A549 (cell line): ENCODE measurements around the gene PDSS2. TPM values are rescaled to one million over a fixed set of nuclear protein-coding genes. Genes with fewer than 3 reads are reported as not detected.

ENCODE experiments used
- ATAC-seq, 2 experiments: fragments of 200-7000 bp in 1 of 2; fragments of >200 bp in 1 of 2; cut with Nextera tagmentation in 1 of 2; cut with Tn5 transposase in 1 of 2; 3 replicates each; pipeline versions ENCODE4 v1.8.0 to v1.9.1; 2018 to 2020; ENCODE audit warnings: mild to moderate bottlenecking in 1 of 2, moderate library complexity in 1 of 2
- CTCF ChIA-PET: fragments of 300-600 bp; sonication (Branson Sonifier 250); formaldehyde crosslinking; extraction: SDS; loops from one replicate; lab custom pipeline; 2021; ENCODE audit warnings: antibody characterized with exemption, inconsistent platforms; lab: Yijun Ruan, JAX
- POLR2A ChIA-PET: fragments of 350-600 bp; formaldehyde crosslinking; extraction: SDS; loops from one replicate; lab custom pipeline; 2021; ENCODE audit warnings: antibody characterized with exemption, inconsistent platforms; lab: Yijun Ruan, JAX
- DNase-seq, 2 experiments: peaks; one replicate each; pipeline versions ENCODE4 v3.0.0 to v3.0.0-alpha.2; 2011 to 2016; ENCODE audit warnings: low read depth in 1 of 2, low spot score in 1 of 2
- FAIRE-seq: peaks from 2 replicates; lab custom pipeline; 2011; peaks lifted over from hg19 to GRCh38; lab: Jason Lieb, UNC
- H3K27ac ChIP-seq, 2 experiments: fragments of >200 bp; sonication (Bioruptor Twin); formaldehyde crosslinking; 3 replicates each; pipeline ENCODE4 v1.5.1; 2016 to 2017
- H3K4me1 ChIP-seq: fragments of >200 bp; sonication (Bioruptor Twin); formaldehyde crosslinking; 3 replicates; pipeline ENCODE4 v1.6.1; 2016
- H3K4me2 ChIP-seq: fragments of >200 bp; sonication (Bioruptor Twin); formaldehyde crosslinking; 3 replicates; pipeline ENCODE4 v1.6.1; 2016
- H3K4me3 ChIP-seq: fragments of >200 bp; sonication (Bioruptor Twin); formaldehyde crosslinking; 3 replicates; pipeline ENCODE4 v1.5.1; 2016
- H3K9me3 ChIP-seq: fragments of >200 bp; sonication (Bioruptor Twin); formaldehyde crosslinking; 3 replicates; pipeline ENCODE4 v1.6.1; 2016
- CBX2 ChIP-seq: fragments of 200-600 bp; sonication (generic); IDR thresholded peaks from 2 replicates; pipeline ENCODE4 v1.6.1; 2016; ENCODE audit warnings: low read depth, mild to moderate bottlenecking, borderline replicate concordance
- EHMT2 ChIP-seq: fragments of 200-600 bp; sonication (generic); IDR thresholded peaks from 2 replicates; pipeline ENCODE4 v1.6.1; 2016; ENCODE audit warnings: antibody characterized with exemption, low read depth, mild to moderate bottlenecking, moderate library complexity
- EP300 ChIP-seq, 2 experiments: fragments of >200 bp; sonication (Bioruptor Twin); formaldehyde crosslinking; IDR thresholded peaks; 2 replicates in 1 of 2; 3 replicates in 1 of 2; pipeline ENCODE4 v1.6.1; 2016 to 2017
- FOSB ChIP-seq: fragments of 250-450 bp; sonication (Bioruptor Pico); IDR thresholded peaks from 2 replicates; pipeline ENCODE4 v1.5.0; 2020; ENCODE audit warnings: mild to moderate bottlenecking, moderate library complexity
- HEYL ChIP-seq: fragments of 250-450 bp; sonication (Bioruptor Pico); IDR thresholded peaks from 2 replicates; pipeline ENCODE4 v1.8.0; 2021; ENCODE audit warnings: mild to moderate bottlenecking, moderate library complexity
- HOXB5 ChIP-seq: fragments of 250-450 bp; sonication (Bioruptor Pico); IDR thresholded peaks from 2 replicates; pipeline ENCODE4 v1.5.0; 2020; ENCODE audit warnings: mild to moderate bottlenecking, moderate library complexity
- KDM1A ChIP-seq: fragments of 200-600 bp; sonication (generic); IDR thresholded peaks from 2 replicates; pipeline ENCODE4 v1.6.1; 2016; ENCODE audit warnings: low read depth, mild to moderate bottlenecking
- NFE2L2 ChIP-seq: fragments of 150-350 bp; conservative IDR thresholded peaks from 2 replicates; pipeline ENCODE4 v1.6.1; 2014; ENCODE audit warnings: low read length
- POLR2A ChIP-seq: IDR thresholded peaks from 2 replicates; pipeline ENCODE4 v1.6.1; 2012; ENCODE audit warnings: mild to moderate bottlenecking, low read length
- RAD21 ChIP-seq, 2 experiments: fragments of >200 bp in 1 of 2; sonication (Bioruptor Twin) in 1 of 2; formaldehyde crosslinking in 1 of 2; IDR thresholded peaks in 1 of 2; conservative IDR thresholded peaks in 1 of 2; 2 replicates in 1 of 2; 3 replicates in 1 of 2; pipeline ENCODE4 v1.6.1; 2012 to 2018; ENCODE audit warnings: inconsistent platforms in 1 of 2
- RARB ChIP-seq: fragments of 250-450 bp; sonication (Bioruptor Pico); IDR thresholded peaks from 2 replicates; pipeline ENCODE4 v1.8.0; 2021; ENCODE audit warnings: mild to moderate bottlenecking, moderate library complexity
- SMC3 ChIP-seq: fragments of >200 bp; sonication (Bioruptor Twin); formaldehyde crosslinking; IDR thresholded peaks from 3 replicates; pipeline ENCODE4 v1.6.1; 2018; ENCODE audit warnings: inconsistent platforms
- TFCP2L1 ChIP-seq: fragments of 250-450 bp; sonication (Bioruptor Pico); IDR thresholded peaks from 2 replicates; pipeline ENCODE4 v1.5.0; 2021; ENCODE audit warnings: mild to moderate bottlenecking
- TP53 ChIP-seq: fragments of 250-450 bp; sonication (Bioruptor Pico); IDR thresholded peaks from 2 replicates; pipeline ENCODE4 v1.5.0; 2021; ENCODE audit warnings: mild to moderate bottlenecking, moderate library complexity
- ZC3H11A ChIP-seq: fragments of 450-650 bp; IDR thresholded peaks from 2 replicates; pipeline ENCODE4 v1.6.1; 2014; ENCODE audit warnings: antibody characterized with exemption, mild to moderate bottlenecking
- ZFP36 ChIP-seq: fragments of 450-650 bp; IDR thresholded peaks from 2 replicates; pipeline ENCODE4 v1.6.1; 2014; ENCODE audit warnings: borderline replicate concordance; ENCODE audit not compliant: partially characterized antibody
- WGBS: methylation state at CpG from one replicate; pipeline ENCODE4 v1.1.6; 2017; ENCODE audit errors: missing lambda C conversion rate; 5-methylcytosine and 5-hydroxymethylcytosine counted together
- polyA plus RNA-seq, 4 experiments: library from polyadenylated mRNA; depleted of rRNA in 3 of 4; stranded (reverse); fragments of >200 nt; fragmentation: RNase III in 1 of 4; extraction: RNeasy Plus Mini Kit Qiagen cat#74134 plus additional on column Dnase treatment in 1 of 4; gene quantifications; 2 replicates in 3 of 4; 3 replicates in 1 of 4; pipeline ENCODE4 v1.2.3, GENCODE V29; 2011 to 2017
- TF ChIP-seq, protein P1 (sequence below): fragments of >200 bp; sonication (Bioruptor Twin); formaldehyde crosslinking; IDR thresholded peaks from 2 replicates; pipeline ENCODE4 v1.6.1; 2016
- TF ChIP-seq, protein P2 (sequence below): fragments of 250-450 bp; sonication (Bioruptor Pico); IDR thresholded peaks from 2 replicates; pipeline ENCODE4 v1.5.0; 2021; ENCODE audit warnings: mild to moderate bottlenecking, moderate library complexity, borderline replicate concordance
- TF ChIP-seq, protein P3 (sequence below): fragments of 150-350 bp; IDR thresholded peaks from 2 replicates; pipeline ENCODE4 v1.6.1; 2014; ENCODE audit warnings: low read depth, mild to moderate bottlenecking, low read length
- TF ChIP-seq, protein P4 (sequence below): fragments of >200 bp; sonication (Bioruptor Twin); formaldehyde crosslinking; IDR thresholded peaks from 3 replicates; pipeline ENCODE4 v1.5.1; 2016
- TF ChIP-seq, protein P5 (sequence below): IDR thresholded peaks from 2 replicates; pipeline ENCODE4 v1.6.1; 2012; ENCODE audit warnings: low read depth, borderline replicate concordance

The PDSS2 gene
- polyA plus RNA-seq, 2 of the 4 experiments (the other 2 are of a cell fraction), result 7.2 to 17.3 TPM

DNA sequence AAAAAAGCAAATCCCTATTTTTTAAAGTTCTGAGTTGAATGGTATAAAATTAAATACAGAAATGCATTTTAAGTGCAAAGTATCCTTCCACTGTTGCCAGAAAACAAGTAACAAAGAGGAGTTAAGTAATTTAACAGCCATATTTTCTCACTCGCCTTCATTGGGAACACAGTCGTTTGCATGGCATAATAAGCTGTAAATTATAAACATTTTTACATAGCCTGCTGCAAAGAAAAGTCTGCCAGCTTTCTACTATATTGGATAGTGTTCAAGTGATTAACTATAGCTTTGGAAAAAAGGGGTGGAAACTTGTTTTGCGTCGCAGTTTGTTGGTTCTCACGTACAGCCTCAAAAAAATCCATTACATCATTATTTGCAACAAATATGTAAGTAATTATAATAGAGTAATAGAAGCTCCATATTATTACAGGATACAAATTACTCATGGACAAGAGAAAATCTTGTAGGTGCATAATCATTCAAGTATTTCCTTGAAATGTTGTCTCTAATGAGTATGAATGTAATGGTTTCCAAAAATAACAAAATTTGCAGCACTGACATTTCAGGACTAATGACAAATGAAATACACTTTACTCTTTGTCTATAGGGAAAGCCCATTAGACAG, 139.3 kb downstream of the PDSS2 start:
- no peaks in the 10 kb centered on the region for H3K4me1 ChIP-seq
- DNase-seq (no peak), ATAC-seq (no peak), FAIRE-seq (no peak)
- TF ChIP-seq NFE2L2, result no peak
- TF ChIP-seq FOSB, result no peak
- TF ChIP-seq EP300 (IDR thresholded peaks at IDR 0.05), result no peak
- no peak for TF ChIP-seq ZC3H11A
- TF ChIP-seq TP53 (CRISPR knock-in tag), result no peak
- no peak for TF ChIP-seq KDM1A
- no peak for TF ChIP-seq HEYL (CRISPR knock-in tag)
- TF ChIP-seq, protein P1, sequence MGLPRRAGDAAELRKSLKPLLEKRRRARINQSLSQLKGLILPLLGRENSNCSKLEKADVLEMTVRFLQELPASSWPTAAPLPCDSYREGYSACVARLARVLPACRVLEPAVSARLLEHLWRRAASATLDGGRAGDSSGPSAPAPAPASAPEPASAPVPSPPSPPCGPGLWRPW, result no peak
- TF ChIP-seq, protein P2, sequence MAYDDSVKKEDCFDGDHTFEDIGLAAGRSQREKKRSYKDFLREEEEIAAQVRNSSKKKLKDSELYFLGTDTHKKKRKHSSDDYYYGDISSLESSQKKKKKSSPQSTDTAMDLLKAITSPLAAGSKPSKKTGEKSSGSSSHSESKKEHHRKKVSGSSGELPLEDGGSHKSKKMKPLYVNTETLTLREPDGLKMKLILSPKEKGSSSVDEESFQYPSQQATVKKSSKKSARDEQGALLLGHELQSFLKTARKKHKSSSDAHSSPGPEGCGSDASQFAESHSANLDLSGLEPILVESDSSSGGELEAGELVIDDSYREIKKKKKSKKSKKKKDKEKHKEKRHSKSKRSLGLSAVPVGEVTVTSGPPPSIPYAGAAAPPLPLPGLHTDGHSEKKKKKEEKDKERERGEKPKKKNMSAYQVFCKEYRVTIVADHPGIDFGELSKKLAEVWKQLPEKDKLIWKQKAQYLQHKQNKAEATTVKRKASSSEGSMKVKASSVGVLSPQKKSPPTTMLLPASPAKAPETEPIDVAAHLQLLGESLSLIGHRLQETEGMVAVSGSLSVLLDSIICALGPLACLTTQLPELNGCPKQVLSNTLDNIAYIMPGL, result no peak
- no peak for TF ChIP-seq HOXB5 (CRISPR knock-in tag)
- no peak for TF ChIP-seq ZFP36
- TF ChIP-seq TFCP2L1 (CRISPR knock-in tag), result no peak
- TF ChIP-seq POLR2A, result no peak
- TF ChIP-seq CBX2, result no peak
- TF ChIP-seq, protein P3, sequence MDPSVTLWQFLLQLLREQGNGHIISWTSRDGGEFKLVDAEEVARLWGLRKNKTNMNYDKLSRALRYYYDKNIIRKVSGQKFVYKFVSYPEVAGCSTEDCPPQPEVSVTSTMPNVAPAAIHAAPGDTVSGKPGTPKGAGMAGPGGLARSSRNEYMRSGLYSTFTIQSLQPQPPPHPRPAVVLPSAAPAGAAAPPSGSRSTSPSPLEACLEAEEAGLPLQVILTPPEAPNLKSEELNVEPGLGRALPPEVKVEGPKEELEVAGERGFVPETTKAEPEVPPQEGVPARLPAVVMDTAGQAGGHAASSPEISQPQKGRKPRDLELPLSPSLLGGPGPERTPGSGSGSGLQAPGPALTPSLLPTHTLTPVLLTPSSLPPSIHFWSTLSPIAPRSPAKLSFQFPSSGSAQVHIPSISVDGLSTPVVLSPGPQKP, result no peak
- no peak for TF ChIP-seq EHMT2
- TF ChIP-seq RARB (CRISPR knock-in tag), result no peak
- 90% methylated on average over 5 of the region's 5 CpGs for WGBS
- CTCF ChIA-PET, result interaction anchor here (1.1 kb wide), 1 partner anchor 528 kb away, joined by 3 read pairs; no protein-coding TSS in a partner anchor
- H3K27ac ChIP-seq, result no peak overlapping the region
- H3K4me3 ChIP-seq, result no peak overlapping the region
- POLR2A ChIA-PET, result no interaction called here
- H3K9me3 ChIP-seq, result no peaks in the 10 kb centered on the region
- no peak overlapping the region for H3K4me2 ChIP-seq

DNA sequence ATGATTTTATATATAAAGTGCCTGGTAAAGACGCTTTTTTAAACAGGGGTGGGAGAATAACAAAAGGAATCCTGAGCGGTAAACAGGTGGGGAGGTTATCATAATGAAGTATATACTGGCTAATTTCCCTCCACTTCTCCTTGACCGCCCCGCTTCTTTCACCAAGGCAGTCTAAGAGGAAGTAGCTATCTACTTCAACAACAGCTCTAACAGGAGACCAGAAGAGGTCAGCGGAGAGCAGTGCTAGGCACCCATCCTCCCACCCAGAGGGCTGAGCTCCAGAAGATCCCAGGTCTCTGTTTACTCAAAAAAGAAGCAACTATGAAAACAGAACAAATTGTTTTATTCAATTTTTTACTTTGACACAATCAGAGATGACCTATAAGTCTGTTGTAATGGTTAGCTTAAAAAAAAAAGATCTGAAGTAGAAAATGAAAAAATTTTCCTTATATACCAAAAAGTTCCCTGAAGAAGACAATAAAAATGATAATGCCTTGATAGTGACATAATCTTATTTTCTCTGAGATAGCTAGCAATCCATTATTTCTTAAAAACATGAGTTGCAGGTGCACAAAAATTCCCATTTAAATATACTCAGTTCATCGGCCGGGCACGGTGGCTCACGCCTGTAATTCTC, 141.1 kb downstream of the PDSS2 start:
- ChIA-PET CTCF (interaction anchor here (0.6 to 1.9 kb wide), 10 partner anchors 11 to 871 kb away, joined by 3 to 10 read pairs (median 4); no protein-coding TSS in a partner anchor), POLR2A (interaction anchor here (1.1 to 1.3 kb wide), 2 partner anchors 141 to 142 kb away, joined by 3 to 4 read pairs; partner anchors contain the start of gene PDSS2)
- no peak overlapping the region for H3K4me2 ChIP-seq
- no peaks in the 10 kb centered on the region for H3K9me3 ChIP-seq
- no peak for FAIRE-seq
- H3K4me1 ChIP-seq, result no peaks in the 10 kb centered on the region
- no peak overlapping the region for H3K27ac ChIP-seq
- no peak overlapping the region for H3K4me3 ChIP-seq
- ATAC-seq, result peak; percentile 92
- 55% methylated on average over 9 of the region's 9 CpGs for WGBS
- TF ChIP-seq, protein P4, sequence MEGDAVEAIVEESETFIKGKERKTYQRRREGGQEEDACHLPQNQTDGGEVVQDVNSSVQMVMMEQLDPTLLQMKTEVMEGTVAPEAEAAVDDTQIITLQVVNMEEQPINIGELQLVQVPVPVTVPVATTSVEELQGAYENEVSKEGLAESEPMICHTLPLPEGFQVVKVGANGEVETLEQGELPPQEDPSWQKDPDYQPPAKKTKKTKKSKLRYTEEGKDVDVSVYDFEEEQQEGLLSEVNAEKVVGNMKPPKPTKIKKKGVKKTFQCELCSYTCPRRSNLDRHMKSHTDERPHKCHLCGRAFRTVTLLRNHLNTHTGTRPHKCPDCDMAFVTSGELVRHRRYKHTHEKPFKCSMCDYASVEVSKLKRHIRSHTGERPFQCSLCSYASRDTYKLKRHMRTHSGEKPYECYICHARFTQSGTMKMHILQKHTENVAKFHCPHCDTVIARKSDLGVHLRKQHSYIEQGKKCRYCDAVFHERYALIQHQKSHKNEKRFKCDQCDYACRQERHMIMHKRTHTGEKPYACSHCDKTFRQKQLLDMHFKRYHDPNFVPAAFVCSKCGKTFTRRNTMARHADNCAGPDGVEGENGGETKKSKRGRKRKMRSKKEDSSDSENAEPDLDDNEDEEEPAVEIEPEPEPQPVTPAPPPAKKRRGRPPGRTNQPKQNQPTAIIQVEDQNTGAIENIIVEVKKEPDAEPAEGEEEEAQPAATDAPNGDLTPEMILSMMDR, result peak; percentile 57
- TF ChIP-seq, protein P5, sequence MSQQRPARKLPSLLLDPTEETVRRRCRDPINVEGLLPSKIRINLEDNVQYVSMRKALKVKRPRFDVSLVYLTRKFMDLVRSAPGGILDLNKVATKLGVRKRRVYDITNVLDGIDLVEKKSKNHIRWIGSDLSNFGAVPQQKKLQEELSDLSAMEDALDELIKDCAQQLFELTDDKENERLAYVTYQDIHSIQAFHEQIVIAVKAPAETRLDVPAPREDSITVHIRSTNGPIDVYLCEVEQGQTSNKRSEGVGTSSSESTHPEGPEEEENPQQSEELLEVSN, result no peak
- TF ChIP-seq SMC3, result peak; percentile 59
- peak; percentile 61 to 68; a peak in 4 of 5 replicates for TF ChIP-seq RAD21 (conservative IDR thresholded peaks at IDR 0.05 in 1 of 2, IDR thresholded peaks at IDR 0.05 in 1 of 2)
- peak; percentile 41 to 52 for DNase-seq
